HUES48 (cell line): Measurements from ENCODE around the gene GLT6D1.
"Not testable (repeated sequence)": the region's sequence is repeated elsewhere in the genome, so short reads cannot be mapped to it uniquely, and the experiment has no call there.

Source experiments
- H3K27ac ChIP-seq: one replicate; pipeline ENCODE4 v1.7.0; 2013; ENCODE audit warnings: low read depth, low read length, inconsistent platforms
- H3K27me3 ChIP-seq: 2 replicates; pipeline ENCODE4 v1.6.1; 2013; ENCODE audit warnings: mild to moderate bottlenecking, low read length; ENCODE audit not compliant: control insufficient read depth, insufficient read depth
- H3K36me3 ChIP-seq: 2 replicates; pipeline ENCODE4 v1.6.1; 2013; ENCODE audit warnings: low read length; ENCODE audit not compliant: control insufficient read depth, insufficient read depth
- H3K4me1 ChIP-seq: 2 replicates; pipeline ENCODE4 v1.6.1; 2013; ENCODE audit warnings: mild to moderate bottlenecking, low read length; ENCODE audit not compliant: control insufficient read depth, insufficient read depth
- H3K4me3 ChIP-seq: 2 replicates; pipeline ENCODE4 v1.5.1; 2013; ENCODE audit warnings: mild to moderate bottlenecking, low read depth, low read length
- H3K9ac ChIP-seq: 2 replicates; pipeline ENCODE4 v1.6.1; 2013; ENCODE audit warnings: mild to moderate bottlenecking, low read depth, low read length, moderate library complexity
- H3K9me3 ChIP-seq: 2 replicates; pipeline ENCODE4 v1.6.1; 2013; ENCODE audit warnings: low read length; ENCODE audit not compliant: control insufficient read depth, insufficient read depth

GLT6D1 gene

GRCh38 chr9:135650408-135650807 is 11.1 kb upstream of the GLT6D1 start:
- no peak overlapping the region for H3K27ac ChIP-seq
- H3K36me3 ChIP-seq, result no peaks in the 10 kb centered on the region
- no peaks in the 10 kb centered on the region for H3K27me3 ChIP-seq
- no peak overlapping the region for H3K4me3 ChIP-seq
- H3K9me3 ChIP-seq, result peaks cover 74% of the 10 kb centered on the region
- H3K4me1 ChIP-seq, result peaks cover 6% of the 10 kb centered on the region; the same call in 1 of the 2 replicates
- no peak overlapping the region for H3K9ac ChIP-seq

DNA sequence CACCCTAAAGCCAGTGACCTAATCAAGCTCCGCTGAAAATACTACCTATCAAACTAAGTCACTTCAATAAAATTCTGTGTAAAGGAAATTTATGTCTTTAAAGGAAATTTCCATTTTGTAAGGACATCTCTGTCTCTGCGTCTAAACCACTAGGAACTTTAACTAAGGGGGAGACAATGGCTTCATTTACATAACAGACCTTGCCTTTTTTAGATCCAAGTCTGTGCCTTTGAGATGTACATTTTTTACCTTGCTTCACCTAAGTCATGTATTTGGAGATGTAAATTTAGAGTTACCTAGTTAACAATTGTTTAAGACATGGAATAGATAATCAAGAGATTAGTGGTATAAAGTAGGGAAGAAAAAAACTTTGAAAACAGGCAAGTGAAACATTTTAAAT is 10.2 kb upstream of the GLT6D1 start:
- H3K4me1 ChIP-seq, result peaks cover 6% of the 10 kb centered on the region; the same call in 1 of the 2 replicates
- H3K9me3 ChIP-seq, result peaks cover 83% of the 10 kb centered on the region
- H3K4me3 ChIP-seq, result 0 out of 2 replicates have a peak overlapping the region, but pooled peaks have one; percentile 0
- peak overlapping the region; percentile 76 for H3K27ac ChIP-seq
- no peak overlapping the region for H3K9ac ChIP-seq
- H3K27me3 ChIP-seq, result no peaks in the 10 kb centered on the region
- no peaks in the 10 kb centered on the region for H3K36me3 ChIP-seq

DNA sequence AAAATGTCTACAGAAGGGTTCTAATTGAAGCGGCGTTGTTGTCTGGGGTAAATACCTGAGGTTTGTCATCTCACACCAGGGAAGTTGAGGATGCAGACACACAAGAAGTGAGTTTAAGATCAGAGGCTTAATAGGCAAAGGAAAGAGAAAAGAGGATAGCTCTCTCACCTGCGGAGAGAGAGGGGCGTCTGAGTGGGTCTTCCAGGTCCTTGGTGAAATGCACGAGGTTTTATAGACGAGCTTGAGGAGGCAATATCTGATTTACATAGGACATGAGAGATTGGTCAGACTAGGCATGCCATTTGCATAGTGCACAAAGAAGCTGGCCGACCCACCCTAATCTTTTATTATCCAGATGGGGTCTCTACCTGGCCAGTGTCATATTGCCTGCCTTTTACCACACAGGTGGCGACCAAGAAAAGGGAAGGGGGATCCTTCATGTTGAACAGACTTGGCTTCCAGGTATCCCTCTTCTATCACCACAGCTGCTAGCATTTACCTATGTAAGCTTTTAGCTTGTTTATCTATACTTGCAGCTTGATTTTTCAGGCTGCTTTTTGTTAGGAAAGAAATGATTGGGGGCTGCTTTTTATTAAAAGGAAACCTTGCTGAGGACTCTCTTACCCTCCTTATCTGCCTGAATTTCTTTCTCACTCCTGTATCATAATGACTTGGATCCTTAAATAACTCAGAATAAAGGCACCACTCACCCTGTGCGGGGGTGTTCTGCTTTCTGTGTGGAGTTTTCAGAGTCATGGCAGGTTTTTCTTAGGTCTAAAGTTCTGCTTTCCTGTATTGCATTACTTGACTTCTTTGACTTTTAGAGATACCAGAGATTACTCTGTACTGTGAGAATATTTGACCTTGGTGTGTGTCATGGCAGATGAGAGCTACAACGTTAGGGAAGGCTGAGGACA is 9.4 kb upstream of the GLT6D1 start:
- H3K9me3 ChIP-seq, result peaks cover 85% of the 10 kb centered on the region
- peak overlapping the region; percentile 76 for H3K27ac ChIP-seq
- H3K36me3 ChIP-seq, result no peaks in the 10 kb centered on the region
- peaks cover 6% of the 10 kb centered on the region; the same call in 1 of the 2 replicates for H3K4me1 ChIP-seq
- H3K27me3 ChIP-seq, result no peaks in the 10 kb centered on the region
- H3K4me3 ChIP-seq, result peak overlapping the region; percentile 24; the same call in 1 of the 2 replicates
- H3K9ac ChIP-seq, result no peak overlapping the region

DNA sequence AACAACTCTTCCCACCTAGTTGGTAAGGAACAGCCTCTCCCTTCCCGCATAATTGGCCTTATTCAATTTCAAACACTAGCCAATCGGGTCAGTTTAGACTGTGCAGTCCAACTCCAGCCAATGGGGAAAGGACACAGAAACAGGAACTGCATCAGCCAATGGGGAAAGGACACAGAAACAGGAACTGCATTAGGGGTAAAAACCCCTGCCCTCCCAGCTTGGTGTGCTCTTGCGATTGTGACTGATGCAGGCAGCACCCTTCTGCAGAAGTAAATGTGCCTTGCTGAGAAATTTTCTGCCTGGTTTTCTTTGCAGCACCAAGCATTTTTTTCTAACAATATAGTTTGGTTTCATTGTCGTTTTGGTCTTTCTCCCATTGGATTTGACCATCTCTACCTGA is 8.5 kb upstream of the GLT6D1 start:
- H3K9me3 ChIP-seq, result peaks cover 79% of the 10 kb centered on the region
- no peak overlapping the region for H3K27ac ChIP-seq
- H3K36me3 ChIP-seq, result no peaks in the 10 kb centered on the region
- H3K4me1 ChIP-seq, result peaks cover 6% of the 10 kb centered on the region; the same call in 1 of the 2 replicates
- H3K9ac ChIP-seq, result no peak overlapping the region
- peak overlapping the region; percentile 24; the same call in 1 of the 2 replicates for H3K4me3 ChIP-seq
- H3K27me3 ChIP-seq, result no peaks in the 10 kb centered on the region

GRCh38 chr9:135644631-135645218 is 5.4 kb upstream of the GLT6D1 start:
- Histone ChIP-seq H3K9me3 (peaks cover 56% of the 10 kb centered on the region), H3K27me3 (no peaks in the 10 kb centered on the region), H3K4me3 (no peak overlapping the region)

GRCh38 chr9:135641745-135642144 is 2.4 kb upstream of the GLT6D1 start:
- no peak overlapping the region for H3K9ac ChIP-seq
- no peak overlapping the region for H3K4me3 ChIP-seq
- peaks cover 34% of the 10 kb centered on the region for H3K9me3 ChIP-seq
- H3K27ac ChIP-seq, result no peak overlapping the region
- no peaks in the 10 kb centered on the region for H3K27me3 ChIP-seq
- H3K36me3 ChIP-seq, result no peaks in the 10 kb centered on the region
- no peaks in the 10 kb centered on the region for H3K4me1 ChIP-seq

More at GRCh38 chr9:135644631-135645218, 5.4 kb upstream of the GLT6D1 start:
- Histone ChIP-seq H3K4me1 (0 out of 2 replicates have a peak, but pooled peaks cover 3% of the 10 kb centered on the region), H3K36me3 (no peaks in the 10 kb centered on the region), H3K27ac (no peak overlapping the region), H3K9ac (no peak overlapping the region)

DNA sequence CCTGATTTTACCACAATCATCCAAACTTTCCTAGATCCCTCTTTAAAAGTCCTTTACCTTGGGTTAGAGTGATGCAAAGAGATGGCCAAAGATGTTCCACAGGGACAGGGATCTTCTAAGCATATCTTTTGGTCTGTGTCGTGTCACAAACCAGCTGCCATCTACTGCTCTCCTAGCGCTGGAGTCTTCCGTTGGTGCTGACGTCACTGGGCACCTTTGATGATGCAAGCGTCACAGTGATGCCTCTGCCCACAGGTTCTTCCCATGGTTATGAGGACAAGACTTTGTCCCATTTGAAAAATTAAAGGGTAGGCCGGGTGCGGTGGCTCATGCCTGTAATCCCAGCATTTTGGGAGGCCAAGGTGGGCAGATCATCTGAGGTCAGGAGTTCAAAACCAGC is 1.7 kb upstream of the GLT6D1 start:
- no peaks in the 10 kb centered on the region for H3K4me1 ChIP-seq
- H3K4me3 ChIP-seq, result no peak overlapping the region
- H3K36me3 ChIP-seq, result no peaks in the 10 kb centered on the region
- H3K27me3 ChIP-seq, result no peaks in the 10 kb centered on the region
- H3K9ac ChIP-seq, result no peak overlapping the region
- H3K27ac ChIP-seq, result no peak overlapping the region
- peaks cover 29% of the 10 kb centered on the region for H3K9me3 ChIP-seq

GRCh38 chr9:135636930-135637530 is 2.3 kb downstream of the GLT6D1 start:
- H3K27me3 ChIP-seq, H3K27ac ChIP-seq, H3K36me3 ChIP-seq, H3K4me1 ChIP-seq, H3K9ac ChIP-seq, H3K4me3 ChIP-seq: not testable (repeated sequence)
- peaks cover 12% of the 10 kb centered on the region for H3K9me3 ChIP-seq

DNA sequence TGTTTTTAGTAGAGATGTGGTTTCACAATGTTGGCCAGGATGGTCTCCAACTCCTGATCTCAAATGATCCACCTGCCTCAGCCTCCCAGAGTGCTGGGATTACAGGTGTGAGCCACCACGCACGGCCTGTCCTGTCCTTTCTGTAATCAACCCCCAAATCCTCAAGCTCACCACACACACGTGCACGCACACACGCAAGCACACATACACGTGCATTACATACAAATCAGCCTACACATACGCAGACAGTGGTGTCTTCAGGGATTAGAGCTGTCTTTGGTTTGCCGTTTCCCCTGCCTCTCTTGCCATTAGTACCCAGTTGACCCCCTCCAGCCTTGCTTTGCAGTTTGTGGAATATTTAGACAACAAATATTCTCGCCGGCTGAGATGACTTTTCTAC is 6.5 kb downstream of the GLT6D1 start:
- H3K27me3 ChIP-seq, result no peaks in the 10 kb centered on the region
- peaks cover 12% of the 10 kb centered on the region for H3K9me3 ChIP-seq
- H3K4me1 ChIP-seq, result no peaks in the 10 kb centered on the region
- no peak overlapping the region for H3K4me3 ChIP-seq
- no peaks in the 10 kb centered on the region for H3K36me3 ChIP-seq
- no peak overlapping the region for H3K27ac ChIP-seq
- H3K9ac ChIP-seq, result no peak overlapping the region

GRCh38 chr9:135624282-135624681 is 15.1 kb downstream of the GLT6D1 start:
- Histone ChIP-seq H3K4me1 (no peaks in the 10 kb centered on the region), H3K4me3 (no peak overlapping the region), H3K27me3 (no peaks in the 10 kb centered on the region), H3K9ac (no peak overlapping the region), H3K36me3 (no peaks in the 10 kb centered on the region), H3K27ac (no peak overlapping the region), H3K9me3 (peaks cover 6% of the 10 kb centered on the region; the same call in 1 of the 2 replicates)
